ENCODE data around the gene BDP1.
"Not testable (repeated sequence)": the region's sequence is repeated elsewhere in the genome, so short reads cannot be mapped to it uniquely, and the experiment has no call there.

BDP1 gene

GRCh38 chr5:71571811-71572210 lies 116.4 kb downstream of the BDP1 start:
- DNase-seq: not testable (repeated sequence)

GRCh38 chr5:71573591-71573990 lies 118.1 kb downstream of the BDP1 start:
- DNase-seq: no peak

- DNase-seq: not testable (repeated sequence)
Observed at GRCh38 chr5:71575588-71575987, 120.1 kb downstream of the BDP1 start.

DNA sequence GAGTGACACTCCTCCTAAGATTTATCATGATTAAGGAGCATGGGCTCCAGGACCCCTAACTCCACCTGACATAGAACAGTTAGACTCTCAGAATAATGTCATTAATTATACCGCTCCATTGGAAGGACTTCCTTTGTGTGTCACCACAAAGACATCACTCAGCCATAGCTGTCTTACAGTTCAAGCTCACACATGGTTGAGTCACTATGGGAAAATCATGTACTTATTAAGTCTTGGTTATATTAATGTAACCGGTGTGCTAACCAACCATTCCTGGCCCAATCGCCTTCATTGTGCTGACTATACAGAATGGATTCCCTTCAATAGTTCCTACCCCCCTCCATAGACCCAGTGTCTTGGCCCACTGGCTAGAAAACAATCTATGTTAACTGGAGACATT lies 120.8 kb downstream of the BDP1 start:
- DNase-seq: no peak

DNA sequence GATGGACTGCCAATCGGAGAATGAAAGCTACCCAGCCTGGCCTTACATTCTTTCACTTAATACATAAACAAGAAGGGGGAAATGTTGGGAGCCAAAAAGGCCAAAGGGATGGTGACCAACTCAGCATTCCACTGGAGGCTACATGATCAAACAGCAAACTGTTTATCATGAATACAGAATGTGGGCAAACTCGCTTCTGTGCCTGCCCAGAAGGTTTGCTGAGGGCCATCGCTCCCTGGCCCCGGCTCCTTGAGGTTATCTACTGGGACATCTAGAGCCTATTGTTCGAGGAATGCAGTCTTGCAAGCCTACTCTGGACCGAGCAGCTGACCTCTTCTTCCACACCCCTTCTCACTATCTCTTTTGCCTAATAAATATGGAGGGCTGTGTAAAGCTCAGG lies 122.4 kb downstream of the BDP1 start:
- not testable (repeated sequence) for DNase-seq

DNA sequence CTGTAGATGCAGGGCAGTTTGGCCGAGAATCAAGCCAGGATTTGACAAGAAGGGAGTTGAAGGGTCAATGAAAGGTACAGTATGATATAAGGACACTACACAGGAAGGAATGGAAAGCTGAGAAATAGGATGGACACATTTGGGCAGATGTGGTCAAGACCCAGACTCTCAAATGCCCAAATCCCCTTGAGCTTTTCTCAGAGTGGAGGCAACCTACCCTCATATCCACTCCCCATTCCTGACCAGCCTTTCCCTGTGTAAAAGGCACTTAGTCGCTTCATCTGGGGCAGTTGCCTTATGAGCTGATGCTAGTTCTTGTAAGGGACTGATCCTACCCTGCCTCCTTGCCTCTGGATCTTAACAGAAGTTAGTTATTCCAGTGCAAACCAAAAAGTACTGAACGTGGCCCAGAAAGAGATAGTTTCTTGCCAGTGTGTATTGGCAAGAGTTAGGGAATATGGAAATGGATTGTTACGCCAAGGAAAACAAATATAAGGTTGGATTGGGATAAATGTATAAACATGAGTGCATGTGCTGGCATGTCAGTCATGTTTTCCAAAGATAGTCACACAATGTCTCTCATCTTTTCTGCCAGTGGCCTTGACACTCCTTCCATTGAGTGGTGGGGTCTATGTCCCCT lies 127.6 kb downstream of the BDP1 start:
- DNase-seq: no peak

DNA sequence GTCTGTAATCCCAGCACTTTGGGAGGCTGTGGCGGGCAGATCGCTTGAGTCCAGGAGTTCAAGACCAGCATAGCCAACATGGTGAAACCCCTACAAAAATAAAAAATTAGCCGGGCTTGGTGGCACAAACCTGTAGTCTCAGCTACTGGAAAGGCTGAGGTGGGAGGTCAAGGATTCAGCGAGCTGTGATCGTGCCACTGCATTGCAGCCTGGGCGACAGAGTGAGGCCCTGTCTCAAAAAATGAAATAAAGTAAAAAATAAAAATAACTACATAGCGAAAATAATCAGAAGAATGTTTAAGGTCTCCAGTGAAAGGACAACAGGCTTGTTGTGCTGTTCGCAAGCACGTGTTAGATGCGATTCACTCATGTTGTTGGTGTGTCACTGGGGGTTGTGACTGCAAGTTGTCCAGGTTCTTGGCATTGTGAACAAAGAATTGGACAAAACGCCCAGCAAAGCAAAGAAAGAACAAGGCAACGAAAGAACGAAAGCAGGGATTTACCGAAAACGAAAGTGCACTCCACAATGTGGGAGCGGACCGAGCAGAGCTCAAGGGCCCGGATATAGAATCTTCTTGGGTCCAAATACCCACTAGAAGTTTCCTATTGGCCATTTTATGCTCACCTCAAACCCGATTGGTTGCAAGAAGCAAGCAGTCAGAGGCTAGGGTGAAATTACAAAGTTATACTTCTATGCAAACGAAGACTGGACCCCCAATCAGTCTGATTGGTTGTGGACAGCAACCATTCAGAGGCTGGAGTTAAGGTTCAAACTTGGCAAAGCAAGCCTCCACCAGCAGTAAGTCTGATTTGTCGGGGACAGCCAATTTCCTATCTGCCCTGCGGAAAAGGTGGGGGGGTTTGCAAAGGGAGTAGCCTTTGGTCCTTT lies 130.8 kb downstream of the BDP1 start:
- peak; percentile 58 for DNase-seq

GRCh38 chr5:71586941-71587765 lies 131.7 kb downstream of the BDP1 start, which contains the start of gene MCCC2:
Gene MCCC2 (plus strand): TSS chr5:71587340. CDS start chr5:71587426, 86 bp downstream.
- peak; percentile 87 for DNase-seq

GRCh38 chr5:71587766-71588532 lies 132.5 kb downstream of the BDP1 start:
- peak; percentile 34 for DNase-seq

- DNase-seq: no peak
Observed at GRCh38 chr5:71588533-71588885, 133.1 kb downstream of the BDP1 start.

DNA sequence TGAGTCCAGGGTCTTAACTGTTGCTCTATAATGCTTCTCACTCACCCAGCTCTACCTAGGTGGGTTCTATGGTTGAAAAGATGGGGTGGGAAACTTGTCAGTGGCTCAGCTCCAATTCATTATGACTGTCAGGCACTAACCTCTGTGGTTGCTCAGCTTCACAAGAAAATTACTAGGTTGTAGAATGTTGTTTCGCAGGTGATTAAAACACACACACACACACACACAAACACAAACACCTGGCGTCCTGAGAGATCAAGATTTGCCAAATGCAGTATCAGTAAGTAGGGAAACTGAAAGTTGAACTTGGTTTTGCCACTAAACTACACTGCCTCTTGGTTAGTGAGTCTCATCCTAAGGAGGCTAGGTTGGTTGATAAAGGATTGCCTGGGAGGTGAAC lies 134.5 kb downstream of the BDP1 start:
- DNase-seq: no peak

DNA sequence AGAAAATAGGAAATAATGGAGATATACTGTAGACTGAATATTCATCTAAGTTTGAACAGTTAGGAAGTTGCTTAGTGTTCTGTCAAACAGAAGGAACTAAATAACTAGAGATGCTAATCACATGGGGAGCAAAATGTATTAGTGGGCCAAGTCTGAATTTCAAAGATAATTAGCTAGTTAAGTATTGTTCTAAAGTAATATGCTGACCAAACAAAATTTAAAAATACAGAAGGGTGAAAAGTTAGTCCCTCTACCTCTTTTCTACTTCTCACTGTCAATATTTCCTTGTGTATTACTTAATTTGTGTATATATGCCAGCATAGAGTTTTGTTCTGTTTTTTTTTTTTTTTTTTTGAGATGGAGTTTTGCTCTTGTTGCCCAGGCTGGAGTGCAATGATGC lies 135.6 kb downstream of the BDP1 start:
- no peak for DNase-seq

- DNase-seq: no peak
Observed at GRCh38 chr5:71596169-71596568, 140.7 kb downstream of the BDP1 start.

GRCh38 chr5:71597001-71597400 lies 141.6 kb downstream of the BDP1 start:
- no peak for DNase-seq

DNA sequence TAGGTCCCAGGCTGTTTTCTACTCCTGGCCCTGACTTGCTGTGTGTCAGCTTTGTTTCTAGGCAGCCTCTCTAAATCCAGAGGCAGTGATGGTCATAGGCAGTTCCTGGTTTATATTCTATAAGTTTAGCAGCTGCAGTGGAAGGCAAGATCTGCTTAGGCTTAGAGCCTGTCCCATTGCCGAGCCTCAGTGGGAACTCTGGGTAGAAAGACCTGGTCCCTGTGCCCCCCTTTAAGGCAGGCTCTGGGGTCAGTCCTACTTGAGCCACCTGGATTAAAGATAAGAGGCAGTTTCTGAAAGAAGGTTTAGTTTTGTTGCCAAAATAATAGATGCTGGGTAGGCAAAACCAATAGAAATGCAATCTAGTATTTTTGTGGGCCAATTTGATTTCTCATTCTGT lies 145.3 kb downstream of the BDP1 start:
- DNase-seq: no peak

- no peak for DNase-seq
Observed at GRCh38 chr5:71601222-71602026, 146.0 kb downstream of the BDP1 start.

DNA sequence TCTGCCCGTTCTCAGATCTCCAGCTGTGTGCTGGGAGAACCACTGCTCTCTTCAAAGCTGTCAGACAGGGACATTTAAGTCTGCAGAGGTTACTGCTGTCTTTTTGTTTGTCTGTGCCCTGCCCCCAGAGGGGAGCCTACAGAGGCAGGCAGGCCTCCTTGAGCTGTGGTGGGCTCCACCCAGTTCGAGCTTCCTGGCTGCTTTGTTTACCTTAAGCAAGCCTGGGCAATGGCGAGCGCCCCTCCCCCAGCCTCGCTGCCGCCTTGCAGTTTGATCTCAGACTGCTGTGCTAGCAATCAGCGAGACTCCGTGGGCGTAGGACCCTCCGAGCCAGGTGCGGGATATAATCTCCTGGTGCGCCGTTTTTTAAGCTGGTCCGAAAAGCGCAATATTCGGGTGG lies 154.5 kb downstream of the BDP1 start:
- not testable (repeated sequence) for DNase-seq

GRCh38 chr5:71615809-71616208 lies 160.4 kb downstream of the BDP1 start:
- DNase-seq: no peak
